GM12872 (cell line): ENCODE measurements around the gene MRM3.

ENCODE experiments used
- TF ChIP-seq, protein P1 (sequence below): IDR thresholded peaks from 3 replicates; pipeline ENCODE4 v1.5.1; 2011; ENCODE audit warnings: low read depth, mild to moderate bottlenecking, low read length, moderate library complexity; ENCODE audit not compliant: insufficient read depth

MRM3 gene

GRCh38 chr17:791829-792228 is 9.7 kb downstream of the MRM3 start:
- TF ChIP-seq, protein P1, sequence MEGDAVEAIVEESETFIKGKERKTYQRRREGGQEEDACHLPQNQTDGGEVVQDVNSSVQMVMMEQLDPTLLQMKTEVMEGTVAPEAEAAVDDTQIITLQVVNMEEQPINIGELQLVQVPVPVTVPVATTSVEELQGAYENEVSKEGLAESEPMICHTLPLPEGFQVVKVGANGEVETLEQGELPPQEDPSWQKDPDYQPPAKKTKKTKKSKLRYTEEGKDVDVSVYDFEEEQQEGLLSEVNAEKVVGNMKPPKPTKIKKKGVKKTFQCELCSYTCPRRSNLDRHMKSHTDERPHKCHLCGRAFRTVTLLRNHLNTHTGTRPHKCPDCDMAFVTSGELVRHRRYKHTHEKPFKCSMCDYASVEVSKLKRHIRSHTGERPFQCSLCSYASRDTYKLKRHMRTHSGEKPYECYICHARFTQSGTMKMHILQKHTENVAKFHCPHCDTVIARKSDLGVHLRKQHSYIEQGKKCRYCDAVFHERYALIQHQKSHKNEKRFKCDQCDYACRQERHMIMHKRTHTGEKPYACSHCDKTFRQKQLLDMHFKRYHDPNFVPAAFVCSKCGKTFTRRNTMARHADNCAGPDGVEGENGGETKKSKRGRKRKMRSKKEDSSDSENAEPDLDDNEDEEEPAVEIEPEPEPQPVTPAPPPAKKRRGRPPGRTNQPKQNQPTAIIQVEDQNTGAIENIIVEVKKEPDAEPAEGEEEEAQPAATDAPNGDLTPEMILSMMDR = no peak

DNA sequence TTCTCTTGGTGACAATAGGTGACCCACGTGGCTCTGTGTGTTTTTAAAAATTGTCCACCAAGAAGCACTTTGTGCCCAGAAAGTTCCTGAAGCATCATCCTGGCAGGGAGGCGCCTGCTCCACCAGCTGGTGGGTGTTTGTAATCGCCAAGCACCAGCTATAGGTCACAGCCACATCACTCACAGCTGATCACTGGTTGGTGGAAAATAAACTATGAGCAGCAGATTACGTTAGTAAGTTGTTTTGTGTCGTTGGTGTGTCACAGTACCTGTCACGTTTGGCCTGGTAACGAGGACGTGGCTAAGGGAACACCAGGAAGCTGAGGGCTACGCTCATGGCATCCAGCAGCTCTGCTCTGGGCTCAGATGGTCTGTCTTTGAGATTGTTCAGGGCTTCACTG is 10.1 kb downstream of the MRM3 start:
- TF ChIP-seq, protein P1 = no peak

DNA sequence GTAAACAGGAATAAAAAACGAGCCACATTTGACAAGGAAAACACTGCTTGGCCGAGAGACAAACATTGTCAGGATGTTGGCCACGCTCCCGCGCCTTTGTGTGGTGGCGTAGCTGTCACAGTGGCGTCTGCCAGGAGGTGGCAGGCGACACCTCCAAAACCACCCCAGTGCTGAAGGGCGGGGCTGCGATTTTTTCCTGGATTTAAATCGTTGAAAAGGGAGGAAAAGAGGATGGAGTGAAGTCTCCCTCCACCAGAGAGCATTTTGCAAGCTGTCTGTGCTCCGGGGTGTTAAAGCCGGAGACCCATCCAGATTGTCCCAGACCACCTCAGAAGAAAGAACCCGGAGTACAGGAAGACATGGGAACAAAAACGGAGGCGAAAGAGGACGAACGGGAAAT is 12.7 kb downstream of the MRM3 start:
- TF ChIP-seq, protein P1 = peak; percentile 68

DNA sequence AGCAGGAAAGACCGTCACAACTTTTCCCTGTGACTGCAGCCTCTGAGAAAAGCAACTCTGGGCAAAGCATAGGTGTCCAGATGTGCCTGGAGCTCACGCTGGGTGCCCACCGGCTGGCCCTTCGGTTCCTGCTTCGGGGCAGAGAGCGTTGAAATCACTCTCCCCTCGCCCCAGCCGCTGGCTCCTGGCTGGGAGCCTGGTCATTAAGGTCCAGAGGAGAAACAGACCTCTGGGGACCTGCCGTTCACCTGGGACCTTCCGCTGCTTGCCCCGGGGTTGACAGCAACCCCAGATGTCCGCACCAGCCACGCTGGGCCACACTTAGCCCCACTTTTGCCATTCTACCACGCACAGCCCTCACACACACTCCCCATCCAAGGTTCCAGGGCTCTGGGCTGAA is 13.1 kb downstream of the MRM3 start:
- TF ChIP-seq, protein P1 = no peak

- TF ChIP-seq, protein P1 = no peak
Observed at GRCh38 chr17:795721-796120, 13.6 kb downstream of the MRM3 start.

GRCh38 chr17:796609-797008 is 14.5 kb downstream of the MRM3 start:
- TF ChIP-seq, protein P1 = no peak

DNA sequence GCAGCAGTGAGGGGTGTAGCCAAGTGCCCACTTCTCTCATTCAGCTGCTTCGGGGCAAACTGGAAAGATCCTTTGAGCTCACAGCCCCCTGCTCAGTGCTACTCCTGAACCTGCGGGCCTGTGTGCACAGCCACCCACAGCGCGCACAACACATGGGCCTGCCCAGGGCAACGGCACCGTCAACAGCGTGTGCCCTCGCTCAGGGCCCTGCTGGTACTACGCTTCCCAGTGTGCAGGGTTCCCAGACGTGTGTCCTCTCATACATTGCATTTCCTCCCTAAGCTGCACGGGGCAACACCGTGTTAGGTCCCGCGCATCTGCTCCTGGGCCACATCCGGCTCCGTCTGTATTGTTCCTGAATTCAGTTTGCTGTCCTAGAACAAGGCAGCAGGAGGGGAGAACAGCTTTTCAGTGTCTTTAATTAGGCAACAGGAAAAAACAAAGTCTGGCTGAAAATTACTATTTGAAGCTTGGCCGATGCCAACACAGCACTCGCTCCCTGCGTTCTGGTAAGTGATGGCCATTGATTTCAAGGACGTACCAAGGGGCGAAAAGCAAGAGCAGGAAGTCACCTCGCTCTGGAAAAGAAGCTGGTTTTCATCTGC is 15.2 kb downstream of the MRM3 start:
- TF ChIP-seq, protein P1 = no peak

DNA sequence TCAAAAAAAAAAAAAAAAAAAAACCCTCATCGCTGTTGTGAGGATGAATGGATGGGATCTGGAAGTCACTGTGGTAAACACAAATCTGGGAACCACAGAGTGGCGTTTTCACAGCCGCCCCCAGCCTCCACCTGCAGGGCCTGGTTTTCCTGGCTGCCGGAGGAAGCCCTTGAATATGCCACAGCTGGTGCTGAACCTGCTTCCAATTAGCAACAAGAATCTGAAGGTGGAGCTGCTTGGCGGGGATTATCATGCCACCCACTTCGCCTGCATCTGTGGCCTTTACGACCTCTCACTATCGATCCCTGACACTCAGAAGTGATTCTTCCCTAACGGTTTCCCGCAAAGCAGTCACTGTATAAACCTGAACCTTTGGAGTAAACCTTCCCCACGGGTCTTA is 16.1 kb downstream of the MRM3 start:
- TF ChIP-seq, protein P1 = no peak
